ENCODE results near the gene GRB7.
"Not testable (repeated sequence)": the region's sequence is repeated elsewhere in the genome, so short reads cannot be mapped to it uniquely, and the experiment has no call there.

The GRB7 gene

GRCh38 chr17:39709998-39710964, 27.5 kb upstream of the GRB7 start:
- no peak for DNase-seq

DNA sequence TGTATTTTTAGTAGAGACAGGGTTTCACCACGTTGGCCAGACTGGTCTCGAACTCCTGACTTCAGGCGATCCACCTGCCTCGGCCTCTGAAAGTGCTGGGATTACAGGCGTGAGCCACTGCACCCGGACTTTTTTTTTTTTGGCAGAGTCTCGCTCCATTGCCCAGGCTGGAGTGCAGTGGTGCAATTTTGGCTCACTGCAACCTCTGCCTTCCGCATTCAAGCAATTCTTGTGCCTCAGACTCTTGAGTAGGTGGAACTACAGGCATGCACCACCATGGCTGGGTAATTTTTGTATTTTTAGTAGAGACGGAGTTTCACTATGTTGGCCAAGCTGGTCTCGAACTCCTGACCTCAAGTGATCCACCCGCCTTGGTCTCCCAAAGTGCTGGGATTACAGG, 26.7 kb upstream of the GRB7 start:
- not testable (repeated sequence) for DNase-seq

GRCh38 chr17:39711851-39712250, 25.9 kb upstream of the GRB7 start:
- DNase-seq = no peak

GRCh38 chr17:39714234-39714633, 23.5 kb upstream of the GRB7 start:
- no peak for DNase-seq

DNA sequence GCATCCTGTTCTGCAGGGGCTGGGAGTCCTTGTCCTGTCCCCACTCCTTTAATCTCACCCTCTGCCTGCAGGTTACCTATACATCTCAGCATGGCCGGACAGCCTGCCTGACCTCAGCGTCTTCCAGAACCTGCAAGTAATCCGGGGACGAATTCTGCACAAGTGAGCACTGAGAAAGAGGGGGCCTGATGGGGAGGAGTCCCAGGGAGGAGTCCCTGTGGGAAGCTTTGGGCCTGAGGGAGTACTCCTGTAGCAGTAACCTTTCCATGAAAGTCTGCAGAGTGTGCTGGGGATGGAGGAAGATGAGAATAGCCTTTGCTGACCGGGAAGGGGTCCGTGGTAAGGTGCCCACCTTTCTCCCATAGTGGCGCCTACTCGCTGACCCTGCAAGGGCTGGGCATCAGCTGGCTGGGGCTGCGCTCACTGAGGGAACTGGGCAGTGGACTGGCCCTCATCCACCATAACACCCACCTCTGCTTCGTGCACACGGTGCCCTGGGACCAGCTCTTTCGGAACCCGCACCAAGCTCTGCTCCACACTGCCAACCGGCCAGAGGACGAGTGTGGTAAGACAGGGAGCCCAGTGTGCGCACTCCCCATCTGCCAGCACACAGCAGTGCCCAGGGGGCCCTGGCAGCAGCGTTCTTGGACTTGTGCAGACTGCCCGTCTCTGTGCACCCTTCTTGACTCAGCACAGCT, 22.2 kb upstream of the GRB7 start:
- DNase-seq = no peak

DNA sequence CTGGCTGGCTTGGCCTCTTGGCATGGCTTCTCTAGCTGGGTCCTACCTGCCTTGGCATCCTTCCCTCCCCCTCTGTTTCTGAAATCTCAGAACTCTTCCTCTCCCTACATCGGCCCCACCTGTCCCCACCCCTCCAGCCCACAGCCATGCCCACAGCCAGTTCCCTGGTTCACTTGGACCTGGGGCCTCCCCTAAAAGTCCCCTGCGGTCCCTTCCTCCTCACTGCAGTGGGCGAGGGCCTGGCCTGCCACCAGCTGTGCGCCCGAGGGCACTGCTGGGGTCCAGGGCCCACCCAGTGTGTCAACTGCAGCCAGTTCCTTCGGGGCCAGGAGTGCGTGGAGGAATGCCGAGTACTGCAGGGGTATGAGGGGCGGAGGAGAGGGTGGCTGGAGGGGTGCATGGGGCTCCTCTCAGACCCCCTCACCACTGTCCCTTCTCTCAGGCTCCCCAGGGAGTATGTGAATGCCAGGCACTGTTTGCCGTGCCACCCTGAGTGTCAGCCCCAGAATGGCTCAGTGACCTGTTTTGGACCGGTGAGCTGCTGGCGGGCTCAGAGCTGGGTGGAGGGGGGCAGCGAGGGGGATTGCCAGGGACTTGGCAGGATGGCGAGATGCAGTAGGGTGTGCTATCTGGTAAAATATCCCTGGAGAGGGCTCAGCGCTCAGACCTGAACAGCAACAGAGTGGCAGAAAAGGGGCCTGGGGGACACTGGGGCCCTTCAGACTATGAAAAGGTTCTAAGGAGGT, 21.5 kb upstream of the GRB7 start:
- no peak for DNase-seq

DNA sequence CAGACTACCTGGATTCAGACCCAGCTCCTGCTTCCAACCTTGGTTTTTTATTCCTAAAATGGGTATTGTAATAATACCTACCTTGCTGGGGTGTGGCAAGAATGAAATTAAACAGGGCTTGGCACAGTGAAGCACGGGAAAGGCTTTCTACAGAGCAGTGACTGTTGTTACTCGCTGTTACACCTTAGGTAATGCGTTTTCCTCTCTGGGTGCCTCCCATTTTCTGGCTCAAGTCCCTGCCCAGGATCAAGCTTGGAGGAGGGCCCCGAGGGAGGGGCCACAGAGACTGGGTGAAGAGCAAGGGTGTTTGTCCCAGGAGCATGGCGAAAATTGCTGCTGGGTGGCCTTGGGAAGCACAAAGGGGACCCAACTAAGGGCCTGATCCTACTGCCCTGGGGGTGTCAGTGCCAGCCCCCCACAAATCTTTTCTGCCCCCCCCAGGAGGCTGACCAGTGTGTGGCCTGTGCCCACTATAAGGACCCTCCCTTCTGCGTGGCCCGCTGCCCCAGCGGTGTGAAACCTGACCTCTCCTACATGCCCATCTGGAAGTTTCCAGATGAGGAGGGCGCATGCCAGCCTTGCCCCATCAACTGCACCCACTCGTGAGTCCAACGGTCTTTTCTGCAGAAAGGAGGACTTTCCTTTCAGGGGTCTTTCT, 20.7 kb upstream of the GRB7 start:
- DNase-seq = no peak

- DNase-seq = no peak
These were observed 20.1 kb upstream of the GRB7 start for GRCh38 chr17:39717660-39718059.

DNA sequence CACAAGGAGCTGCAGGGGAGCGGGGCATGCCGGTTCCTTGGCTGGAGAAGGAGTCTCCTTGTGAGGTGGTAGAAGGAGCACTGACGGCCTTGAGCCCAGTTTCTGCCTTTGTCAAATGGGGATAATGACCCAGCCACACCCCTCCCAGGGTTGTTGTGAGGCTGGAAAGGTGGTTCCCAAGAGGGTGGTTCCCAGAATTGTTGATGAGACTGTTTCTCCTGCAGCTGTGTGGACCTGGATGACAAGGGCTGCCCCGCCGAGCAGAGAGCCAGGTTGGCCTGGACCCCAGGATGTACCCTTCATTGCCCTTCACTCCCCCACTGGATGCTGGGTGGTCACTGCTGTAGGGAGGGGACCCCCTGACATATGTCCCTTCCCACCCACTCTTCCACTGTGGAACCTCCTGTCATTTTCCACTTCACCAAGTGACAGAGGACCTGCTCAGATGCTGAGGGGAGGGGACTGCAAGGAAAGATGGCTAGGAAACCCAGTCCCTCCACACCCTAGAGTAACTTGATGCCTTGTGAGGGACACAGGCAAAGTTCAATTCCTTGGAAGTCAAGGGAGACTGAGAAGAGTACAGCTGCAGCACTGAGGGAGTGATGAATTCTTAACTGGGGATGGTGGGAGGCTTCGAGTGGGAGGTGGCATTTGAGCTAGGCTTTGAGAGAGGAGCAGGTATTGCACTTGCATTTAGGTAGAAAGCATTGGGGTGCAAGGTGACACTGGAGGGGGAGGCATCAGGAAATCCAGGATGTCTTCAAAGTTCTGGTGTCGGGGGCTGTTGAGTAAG, 18.0 kb upstream of the GRB7 start:
- DNase-seq = no peak

GRCh38 chr17:39722104-39722503, 15.6 kb upstream of the GRB7 start:
- no peak for DNase-seq

DNA sequence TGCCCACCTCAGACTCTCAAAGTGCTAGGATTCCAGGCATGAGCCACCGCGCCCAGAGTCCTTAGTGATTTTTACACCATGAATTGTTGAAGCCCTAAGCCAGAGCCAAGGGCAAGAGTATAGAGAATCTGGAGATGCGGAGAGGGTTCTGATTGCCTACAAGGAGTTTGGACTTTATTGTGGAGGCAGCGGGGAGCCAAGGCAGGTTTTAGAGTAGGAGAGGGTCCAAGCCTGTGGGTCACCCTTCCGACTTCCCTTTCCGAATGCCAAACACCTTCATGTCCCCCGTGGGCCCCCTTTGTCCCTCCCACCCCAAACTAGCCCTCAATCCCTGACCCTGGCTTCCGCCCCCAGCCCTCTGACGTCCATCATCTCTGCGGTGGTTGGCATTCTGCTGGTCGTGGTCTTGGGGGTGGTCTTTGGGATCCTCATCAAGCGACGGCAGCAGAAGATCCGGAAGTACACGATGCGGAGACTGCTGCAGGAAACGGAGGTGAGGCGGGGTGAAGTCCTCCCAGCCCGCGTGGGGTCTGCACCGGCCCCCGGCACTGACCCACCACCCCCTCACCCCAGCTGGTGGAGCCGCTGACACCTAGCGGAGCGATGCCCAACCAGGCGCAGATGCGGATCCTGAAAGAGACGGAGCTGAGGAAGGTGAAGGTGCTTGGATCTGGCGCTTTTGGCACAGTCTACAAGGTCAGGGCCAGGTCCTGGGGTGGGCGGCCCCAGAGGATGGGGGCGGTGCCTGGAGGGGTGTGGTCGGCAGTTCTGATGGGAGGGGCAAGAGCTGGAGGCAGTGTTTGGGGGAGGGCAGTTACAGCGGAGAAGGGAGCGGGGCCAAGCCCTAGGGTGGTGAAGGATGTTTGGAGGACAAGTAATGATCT, 14.5 kb upstream of the GRB7 start:
- DNase-seq = no peak

DNA sequence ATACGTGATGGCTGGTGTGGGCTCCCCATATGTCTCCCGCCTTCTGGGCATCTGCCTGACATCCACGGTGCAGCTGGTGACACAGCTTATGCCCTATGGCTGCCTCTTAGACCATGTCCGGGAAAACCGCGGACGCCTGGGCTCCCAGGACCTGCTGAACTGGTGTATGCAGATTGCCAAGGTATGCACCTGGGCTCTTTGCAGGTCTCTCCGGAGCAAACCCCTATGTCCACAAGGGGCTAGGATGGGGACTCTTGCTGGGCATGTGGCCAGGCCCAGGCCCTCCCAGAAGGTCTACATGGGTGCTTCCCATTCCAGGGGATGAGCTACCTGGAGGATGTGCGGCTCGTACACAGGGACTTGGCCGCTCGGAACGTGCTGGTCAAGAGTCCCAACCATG, 13.0 kb upstream of the GRB7 start:
- no peak for DNase-seq

DNA sequence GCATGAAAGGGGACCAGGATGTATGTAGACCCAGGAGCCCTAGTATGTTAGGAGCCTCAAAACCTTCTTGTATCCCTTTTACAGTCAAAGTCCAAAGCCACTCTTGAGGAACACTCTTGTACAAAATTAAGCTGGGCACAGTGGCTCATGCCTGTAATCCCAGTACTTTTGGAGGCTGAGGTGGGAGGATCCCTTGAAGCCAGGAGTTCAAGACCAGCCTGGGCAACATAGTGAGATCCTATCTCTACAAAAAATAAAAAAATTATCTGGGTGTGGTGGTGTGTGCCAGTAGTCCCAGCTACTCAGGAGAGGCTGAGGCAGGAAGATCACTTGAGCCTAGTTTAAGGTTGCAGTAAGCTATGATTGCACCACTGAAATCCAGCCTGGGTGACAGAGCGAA, 11.8 kb upstream of the GRB7 start:
- DNase-seq = not testable (repeated sequence)

GRCh38 chr17:39726617-39727016, 11.1 kb upstream of the GRB7 start:
- DNase-seq = no peak

DNA sequence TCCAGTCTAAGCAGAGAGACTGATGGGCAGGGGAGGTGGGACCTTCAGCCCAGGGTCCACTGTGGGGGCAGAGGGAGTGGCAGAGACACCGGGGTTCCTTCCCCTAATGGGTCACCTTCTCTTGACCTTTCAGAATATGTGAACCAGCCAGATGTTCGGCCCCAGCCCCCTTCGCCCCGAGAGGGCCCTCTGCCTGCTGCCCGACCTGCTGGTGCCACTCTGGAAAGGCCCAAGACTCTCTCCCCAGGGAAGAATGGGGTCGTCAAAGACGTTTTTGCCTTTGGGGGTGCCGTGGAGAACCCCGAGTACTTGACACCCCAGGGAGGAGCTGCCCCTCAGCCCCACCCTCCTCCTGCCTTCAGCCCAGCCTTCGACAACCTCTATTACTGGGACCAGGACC, 10.2 kb upstream of the GRB7 start:
- DNase-seq = no peak

DNA sequence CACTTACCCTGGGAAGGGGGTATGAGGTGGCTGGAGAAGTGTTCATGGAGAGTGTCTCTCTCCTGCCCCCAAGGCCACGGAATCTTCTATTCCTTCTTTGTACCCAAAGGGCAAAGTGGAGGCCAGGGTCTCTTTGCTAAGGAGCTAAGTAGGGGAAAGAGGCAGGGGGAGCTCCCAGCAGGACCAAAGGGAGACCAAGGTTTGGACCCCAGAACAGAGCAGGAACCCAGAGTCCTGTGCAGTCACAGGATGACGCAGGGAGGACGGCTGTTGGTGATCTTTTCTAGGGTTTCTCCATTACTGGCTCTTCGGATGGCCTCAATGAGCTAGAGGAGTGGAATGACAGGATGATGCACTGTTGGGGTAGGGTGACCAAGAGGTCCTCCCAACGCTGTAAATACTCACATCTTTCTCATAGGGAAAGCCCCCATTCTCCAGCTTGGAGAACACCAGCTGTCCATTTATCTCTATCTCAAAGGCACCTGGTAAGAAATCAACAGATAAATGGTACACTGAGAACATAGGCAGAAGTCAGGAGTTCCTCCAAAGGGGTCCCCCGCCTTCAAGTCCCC, 8.4 kb upstream of the GRB7 start:
- DNase-seq = no peak

- peak; percentile 89 to 93 for DNase-seq
These were observed 7.4 kb upstream of the GRB7 start, which contains the start of gene MIEN1 for GRCh38 chr17:39730095-39730921. Gene MIEN1 (minus strand): TSS chr17:39730532. CDS start chr17:39730495, 37 bp downstream.

DNA sequence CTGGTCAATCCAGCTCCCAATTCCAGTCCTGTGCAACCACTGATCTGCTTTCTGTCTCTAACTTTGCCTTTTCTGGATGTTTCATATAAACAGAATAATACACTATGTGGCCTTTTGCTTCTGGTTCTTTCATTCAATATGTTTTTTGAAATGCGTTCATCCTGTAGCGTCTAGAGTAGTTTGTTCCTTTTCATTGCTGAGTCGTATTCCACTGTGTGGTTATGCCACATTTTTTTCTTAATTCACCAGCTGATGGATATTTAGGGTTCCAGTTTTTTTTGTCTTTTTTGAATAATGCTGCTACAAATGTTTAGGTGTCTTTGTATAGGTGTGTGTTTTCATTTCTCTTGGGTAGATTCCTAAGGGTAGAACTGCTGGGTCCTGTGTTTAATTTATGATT, 5.2 kb upstream of the GRB7 start:
- DNase-seq = no peak

GRCh38 chr17:39735882-39736281, 1.9 kb upstream of the GRB7 start:
- DNase-seq = no peak
